GOT3 (cell line): ENCODE measurements around the gene ADGRA1.
"Not testable (repeated sequence)": the region's sequence is repeated elsewhere in the genome, so short reads cannot be mapped to it uniquely, and the experiment has no call there.

Experiments
- DNase-seq: peaks from one replicate; lab custom pipeline; 2025; ENCODE audit warnings: mixed read lengths; lab: John Stamatoyannopoulos, UW

Gene ADGRA1

GRCh38 chr10:133142523-133143199, 54.9 kb downstream of the ADGRA1 start:
- no peak for DNase-seq

- no peak for DNase-seq
Observed at GRCh38 chr10:133143200-133143533, 55.4 kb downstream of the ADGRA1 start.

GRCh38 chr10:133143546-133143945, 55.8 kb downstream of the ADGRA1 start:
- no peak for DNase-seq

- DNase-seq = no peak
Observed at GRCh38 chr10:133144771-133145170, 57.0 kb downstream of the ADGRA1 start.

GRCh38 chr10:133150226-133150625, 62.5 kb downstream of the ADGRA1 start:
- DNase-seq = no peak

DNA sequence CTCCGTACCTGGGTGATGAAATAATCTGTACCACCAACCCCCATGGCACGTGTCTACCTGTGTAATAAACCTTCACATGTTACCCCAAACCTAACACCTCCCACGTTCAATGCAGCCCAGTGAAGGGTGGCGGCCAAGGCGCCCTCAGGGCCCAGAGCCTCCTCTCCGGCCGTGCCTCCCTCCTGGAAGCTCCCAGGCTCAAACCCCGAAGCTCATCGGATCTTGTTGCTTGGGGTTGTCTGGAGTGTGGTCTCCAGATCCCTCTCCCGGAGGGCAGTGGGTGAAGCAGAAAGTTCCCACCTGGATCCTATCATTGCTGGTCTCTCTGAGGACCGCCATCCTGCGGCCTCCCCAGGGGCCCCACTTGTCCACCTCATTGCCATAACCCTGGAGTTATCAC, 62.9 kb downstream of the ADGRA1 start:
- DNase-seq = no peak

DNA sequence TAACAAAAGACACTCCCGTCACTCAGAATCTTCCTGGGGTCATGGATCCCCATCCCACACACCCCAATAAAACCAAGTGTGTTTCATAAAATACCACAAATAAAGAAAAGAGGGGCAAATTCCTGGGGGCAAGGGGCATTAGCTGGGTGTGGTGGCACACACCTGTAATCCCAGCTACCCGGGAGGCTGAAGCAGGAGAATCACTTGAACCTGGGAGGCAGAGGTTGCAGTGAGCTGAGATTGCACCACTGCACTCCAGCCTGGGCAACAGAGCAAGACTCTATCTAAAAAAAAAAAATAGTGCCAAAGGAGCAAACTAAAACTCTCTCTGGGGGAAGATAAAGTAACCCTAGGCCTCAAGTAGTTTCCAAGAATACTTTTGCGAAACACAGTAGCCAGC, 63.3 kb downstream of the ADGRA1 start:
- DNase-seq = not testable (repeated sequence)

- DNase-seq = no peak
Observed at GRCh38 chr10:133151543-133151972, 63.8 kb downstream of the ADGRA1 start.

GRCh38 chr10:133154411-133154810, 66.7 kb downstream of the ADGRA1 start:
- DNase-seq = no peak

GRCh38 chr10:133154996-133155778, 67.5 kb downstream of the ADGRA1 start:
- no peak for DNase-seq

DNA sequence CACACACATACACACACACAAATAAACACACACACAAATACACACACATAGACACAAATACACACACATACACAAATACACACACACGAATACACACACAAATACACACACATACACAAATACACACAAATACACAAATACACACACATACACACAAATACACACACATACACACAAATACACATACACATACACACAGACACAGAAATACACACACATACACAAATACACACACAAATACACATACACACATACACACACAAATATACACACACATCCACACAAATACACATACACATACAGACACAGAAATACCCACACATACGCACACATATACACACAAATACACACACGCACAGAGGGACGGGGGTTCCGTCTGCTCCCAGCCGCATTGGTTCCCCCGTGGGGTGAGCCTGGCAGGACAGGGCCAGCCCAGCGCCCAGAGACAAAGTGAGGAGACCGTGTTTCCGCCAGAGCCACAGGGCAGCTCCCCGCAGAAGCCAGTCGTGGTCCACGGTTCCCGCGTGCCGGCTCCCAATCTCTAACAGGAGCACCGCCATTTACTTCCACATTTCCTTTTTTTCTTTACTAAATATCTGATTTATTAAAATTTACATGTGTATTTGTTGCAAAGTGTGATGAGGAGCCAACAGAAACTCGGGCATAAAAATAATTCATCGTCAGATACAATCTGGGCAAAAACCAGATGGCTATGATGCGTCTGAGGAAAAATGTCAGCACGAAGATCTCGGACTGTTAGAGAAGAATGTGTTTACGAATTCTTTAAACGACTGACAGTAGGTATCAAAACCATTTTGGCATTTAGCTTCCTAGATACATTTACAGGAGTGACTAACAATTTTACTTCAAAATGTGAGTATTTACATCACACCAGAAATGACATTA, 69.2 kb downstream of the ADGRA1 start:
- DNase-seq = no peak

DNA sequence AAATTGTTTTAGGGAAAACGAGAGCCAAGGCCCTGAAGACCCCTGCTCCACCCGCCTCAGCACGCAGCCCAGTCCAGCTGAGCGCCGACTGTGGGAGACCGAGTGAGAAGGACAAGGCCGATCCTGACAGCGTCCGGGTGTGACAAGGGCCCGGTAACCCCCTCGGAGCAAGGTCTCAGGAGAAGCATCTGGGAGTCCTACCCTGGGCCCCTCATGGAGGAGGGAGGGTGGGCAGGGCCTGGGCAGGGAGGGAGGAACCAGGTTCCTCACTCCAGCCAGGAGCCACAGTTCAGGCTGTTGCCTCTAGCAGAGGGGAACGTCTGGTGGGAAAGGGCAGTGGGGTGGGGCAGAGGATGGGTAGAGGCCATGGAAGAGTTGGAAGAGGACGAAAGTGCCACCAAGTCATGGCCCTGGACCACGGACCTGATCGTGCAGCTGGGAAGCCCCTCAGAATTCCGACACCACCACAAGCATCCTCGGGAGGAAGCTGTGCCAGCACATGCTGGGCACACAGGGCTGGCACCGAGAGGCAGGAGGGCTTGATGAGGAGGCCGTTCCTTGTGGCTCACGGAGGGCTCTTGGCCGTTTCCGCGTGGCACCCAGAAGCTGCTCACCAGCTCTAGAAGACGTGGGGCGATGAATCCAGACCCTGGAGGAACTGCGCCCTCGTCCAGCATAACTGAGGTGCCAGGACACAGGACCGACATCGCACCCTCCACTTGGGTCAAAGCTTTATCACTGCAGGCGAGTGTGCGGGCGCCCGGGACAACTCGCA, 70.1 kb downstream of the ADGRA1 start:
- no peak for DNase-seq

- no peak for DNase-seq
Observed at GRCh38 chr10:133158437-133158755, 70.7 kb downstream of the ADGRA1 start.

DNA sequence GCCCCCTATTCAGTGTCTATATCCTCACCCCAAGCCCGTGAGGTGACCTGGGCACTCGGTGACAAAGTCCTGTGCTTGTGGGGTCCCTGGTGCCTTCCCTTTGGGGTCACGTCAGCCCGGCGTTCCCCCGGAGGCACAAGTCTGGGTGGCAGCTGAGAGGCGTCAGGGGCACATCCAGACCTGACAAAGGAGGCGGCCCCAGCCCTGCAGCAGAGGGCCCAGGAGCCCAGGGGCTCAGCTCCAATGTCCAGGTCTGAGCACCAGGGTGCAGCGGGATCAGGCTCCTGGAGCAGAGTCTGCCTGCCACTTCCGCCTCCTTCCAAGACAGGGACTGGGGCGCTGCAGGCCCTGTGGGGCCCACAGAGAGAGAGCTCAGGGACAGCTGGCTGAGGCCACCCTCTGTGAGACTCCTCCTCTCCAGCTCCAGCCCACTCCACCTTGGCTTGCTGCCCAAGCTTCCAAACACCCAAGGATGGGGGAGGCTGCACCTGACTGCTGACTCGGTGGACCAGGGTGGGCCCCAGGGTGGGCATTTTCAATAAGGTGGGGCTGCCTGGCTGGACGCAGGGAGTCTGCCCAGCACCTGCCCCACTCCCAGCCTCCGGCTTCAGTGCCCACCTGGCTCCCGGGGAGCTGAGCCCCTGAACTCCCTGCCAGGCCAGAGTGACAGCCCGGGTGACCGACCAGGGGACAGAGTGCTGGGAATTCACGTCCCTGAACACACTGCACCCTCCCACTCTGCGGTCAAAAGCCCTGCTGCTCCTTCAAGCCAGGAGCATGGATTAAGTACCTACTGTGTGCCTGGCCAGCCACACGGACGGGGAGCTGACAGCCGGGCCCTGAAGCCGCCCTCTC, 71.3 kb downstream of the ADGRA1 start:
- DNase-seq = no peak

GRCh38 chr10:133159611-133159949, 71.9 kb downstream of the ADGRA1 start:
- DNase-seq = no peak

DNA sequence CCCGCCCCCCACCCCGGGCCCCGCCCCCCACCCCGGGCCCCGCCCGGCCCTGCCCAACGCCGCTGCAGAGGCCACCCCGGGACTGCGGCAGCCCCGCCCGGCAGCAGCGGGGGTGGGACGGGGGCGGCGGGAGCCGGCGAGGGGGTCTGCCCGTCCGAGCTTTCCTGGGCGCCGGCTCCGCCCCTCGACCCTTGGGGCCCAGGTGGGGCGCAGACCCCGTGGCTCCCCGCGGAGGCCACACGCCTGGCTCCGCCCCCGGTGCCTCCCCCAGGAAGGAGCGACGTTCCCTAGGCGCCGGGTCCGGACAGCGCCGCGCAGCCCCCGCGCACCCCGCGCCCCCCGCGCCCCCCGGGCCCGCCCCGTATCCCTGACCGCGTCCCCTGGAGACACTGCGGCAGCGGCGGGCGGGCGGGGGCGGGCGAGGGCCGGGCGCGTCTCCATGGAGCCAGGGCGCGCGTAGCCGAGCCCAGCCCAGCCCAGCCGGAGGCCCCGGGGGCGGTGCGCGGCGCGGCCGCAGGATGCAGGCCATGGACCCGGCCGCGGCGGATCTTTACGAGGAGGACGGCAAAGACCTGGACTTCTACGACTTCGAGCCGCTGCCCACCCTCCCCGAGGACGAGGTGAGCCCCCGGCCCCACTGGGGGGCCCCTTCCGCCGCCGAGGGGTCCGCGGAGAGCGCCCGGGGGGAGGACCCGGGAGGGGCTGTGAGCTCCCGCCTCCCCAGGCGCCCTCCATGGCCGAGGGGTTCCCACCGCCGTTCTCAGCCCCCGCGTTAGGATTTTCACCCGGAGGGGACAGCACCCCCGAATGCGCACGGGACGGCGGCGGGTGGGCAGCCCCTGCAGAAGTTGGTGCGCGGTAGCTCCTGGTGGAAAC, 72.5 kb downstream of the ADGRA1 start, which contains the start of gene KNDC1:
Gene KNDC1 (plus strand): TSS at position 270 of the 876 bp plus-strand sequence. CDS start 249 bp downstream, at position 519.
- DNase-seq = no peak

DNA sequence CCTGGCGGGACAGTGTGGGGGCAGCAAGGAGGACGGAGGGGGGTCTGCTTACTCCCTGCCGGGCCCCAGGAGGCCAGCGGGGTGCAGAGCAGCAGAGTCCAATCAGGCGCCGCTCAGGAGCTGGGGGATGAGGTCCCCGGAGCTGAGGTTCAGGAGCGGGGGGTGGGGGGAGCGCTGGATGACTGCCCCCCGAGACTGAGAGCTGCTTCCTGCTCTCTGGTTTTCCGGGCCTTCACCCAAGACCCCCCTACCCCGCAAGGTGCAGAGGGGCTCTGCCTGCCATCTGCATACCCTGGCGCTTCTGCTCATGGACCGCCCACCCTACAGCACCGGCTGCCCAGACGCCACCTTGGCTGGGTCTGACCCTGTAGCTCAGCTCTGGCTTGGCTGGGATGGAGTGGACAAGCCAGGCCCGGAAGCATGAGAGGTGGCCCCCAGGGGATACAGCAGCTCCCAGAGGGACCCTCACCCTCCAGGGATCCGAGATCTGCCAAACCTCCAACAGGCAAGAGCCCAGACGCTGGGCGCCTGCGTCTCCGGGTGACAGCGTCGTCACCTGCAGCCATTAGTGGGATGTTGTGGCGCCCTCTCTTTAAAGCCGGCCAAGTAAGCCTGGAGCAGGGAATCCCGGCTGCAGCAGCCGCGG, 73.2 kb downstream of the ADGRA1 start:
- no peak for DNase-seq

GRCh38 chr10:133161486-133162109, 73.9 kb downstream of the ADGRA1 start:
- no peak for DNase-seq
